ENCODE data around the gene ANKRD42. TPM values are rescaled to one million over a fixed set of nuclear protein-coding genes. Genes with fewer than 3 reads are reported as not detected.
A peak's percentile ranks its signal among the peaks of the same experiment; 100 is the strongest.

ANKRD42 gene
- polyA plus RNA-seq (ENCODE audit: insufficient read length), result 5.7 TPM

- DNase-seq (ENCODE audit: low read depth), result peak; percentile 95
Observed at GRCh38 chr11:83193315-83194280, at the start of gene ANKRD42. TSS of gene ANKRD42 (plus strand) at chr11:83193712. CDS start at chr11:83194671, 959 bp downstream.

DNA sequence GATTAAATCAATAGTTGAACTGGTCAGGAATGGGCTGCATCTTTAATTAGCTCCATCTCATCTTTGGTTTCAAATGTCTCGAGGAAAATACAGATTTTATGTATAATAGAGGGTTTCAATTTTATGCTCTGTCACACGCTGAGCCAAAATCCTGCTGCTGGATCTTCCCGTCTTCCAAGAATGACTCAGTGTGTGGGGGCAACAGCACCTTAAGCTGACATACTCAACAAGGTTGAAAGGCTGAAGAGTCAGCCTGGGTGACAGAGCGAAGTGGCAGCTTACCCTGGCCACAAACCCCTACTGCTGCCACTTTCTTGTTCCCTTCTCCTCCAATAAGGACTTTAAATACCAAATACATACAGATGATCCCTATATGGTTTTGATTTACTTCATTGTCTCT lies 45.6 kb upstream of the ANKRD42 start:
- DNase-seq (ENCODE audit: low read depth), result no peak

GRCh38 chr11:83150450-83150849 lies 43.1 kb upstream of the ANKRD42 start:
- DNase-seq (ENCODE audit: low read depth), result no peak

- DNase-seq (ENCODE audit: low read depth), result no peak
Observed at GRCh38 chr11:83151274-83151977, 42.1 kb upstream of the ANKRD42 start.

- DNase-seq (ENCODE audit: low read depth), result no peak
Observed at GRCh38 chr11:83152264-83152663, 41.2 kb upstream of the ANKRD42 start.

- no peak for DNase-seq (ENCODE audit: low read depth)
Observed at GRCh38 chr11:83153764-83154163, 39.7 kb upstream of the ANKRD42 start.

GRCh38 chr11:83156144-83156995 lies 37.1 kb upstream of the ANKRD42 start:
- peak; percentile 100 for DNase-seq (ENCODE audit: low read depth)

DNA sequence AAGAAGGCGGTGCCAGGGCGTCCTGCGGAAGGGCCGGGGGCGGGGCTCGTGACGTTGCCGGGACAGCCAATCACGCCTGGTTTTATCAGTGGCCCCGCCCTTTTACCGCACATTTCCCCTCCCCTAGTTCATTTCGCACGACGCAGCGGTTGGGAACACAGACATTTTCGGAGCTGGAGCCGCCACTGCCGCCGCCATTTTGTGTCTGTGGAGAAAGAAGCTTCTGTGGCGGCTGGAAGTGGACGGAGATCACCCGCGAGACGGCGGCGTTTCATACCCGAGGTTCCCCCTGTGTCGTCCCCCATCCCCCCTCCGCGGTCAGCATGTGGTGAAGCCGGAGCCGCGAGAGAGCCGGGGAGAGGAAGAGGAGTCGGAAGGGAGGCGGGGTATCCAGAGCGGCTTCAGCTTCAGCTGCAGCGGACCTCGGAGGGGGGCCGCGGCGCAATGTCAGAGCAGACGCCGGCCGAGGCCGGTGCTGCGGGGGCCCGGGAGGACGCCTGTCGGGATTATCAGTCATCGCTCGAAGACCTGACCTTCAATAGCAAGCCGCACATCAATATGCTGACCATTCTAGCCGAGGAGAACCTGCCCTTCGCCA lies 36.4 kb upstream of the ANKRD42 start, which contains the start of gene PCF11:
PCF11 (plus strand) TSS at position 136 of the 598 bp plus-strand sequence; CDS start at position 445, 309 bp downstream.
- DNase-seq (ENCODE audit: low read depth), result no peak

DNA sequence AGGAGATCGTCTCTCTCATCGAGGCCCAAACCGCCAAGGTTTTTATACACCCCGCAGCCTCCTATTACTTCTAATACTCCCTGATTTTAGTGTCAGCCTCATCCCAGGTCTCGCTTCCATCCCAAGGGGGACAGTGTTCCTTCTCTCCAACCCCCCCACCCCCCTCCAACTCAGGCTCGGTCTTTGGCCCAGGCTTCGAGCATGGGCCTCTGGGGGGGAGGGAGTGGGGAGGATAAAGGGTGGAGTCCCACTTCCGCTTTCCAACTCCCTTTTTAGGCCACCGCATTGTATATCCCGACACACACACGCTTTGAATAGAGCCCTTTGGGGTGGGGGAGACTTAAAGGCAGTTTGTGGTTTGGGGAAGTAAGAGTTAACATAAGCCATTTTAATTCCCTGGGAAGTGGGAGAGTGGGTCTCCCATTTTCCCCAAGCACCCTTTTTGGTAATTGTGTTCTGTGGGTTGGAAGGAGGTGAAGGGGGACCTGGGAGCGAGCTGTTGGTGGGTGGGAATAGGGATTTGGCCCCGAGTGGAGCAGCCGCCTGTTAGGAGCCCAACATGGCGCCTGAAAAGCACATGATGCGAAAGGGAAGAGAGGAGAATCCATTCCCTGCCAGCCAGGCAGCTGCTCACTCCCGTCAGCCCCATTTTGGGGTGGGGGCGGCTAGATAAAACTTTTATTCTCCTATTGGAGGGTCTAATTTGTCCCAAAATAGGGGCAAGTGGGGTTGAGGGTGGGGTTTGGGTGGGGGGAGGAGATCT lies 35.7 kb upstream of the ANKRD42 start:
- DNase-seq (ENCODE audit: low read depth), result peak; percentile 47

- no peak for DNase-seq (ENCODE audit: low read depth)
Observed at GRCh38 chr11:83158357-83158786, 35.1 kb upstream of the ANKRD42 start.

DNA sequence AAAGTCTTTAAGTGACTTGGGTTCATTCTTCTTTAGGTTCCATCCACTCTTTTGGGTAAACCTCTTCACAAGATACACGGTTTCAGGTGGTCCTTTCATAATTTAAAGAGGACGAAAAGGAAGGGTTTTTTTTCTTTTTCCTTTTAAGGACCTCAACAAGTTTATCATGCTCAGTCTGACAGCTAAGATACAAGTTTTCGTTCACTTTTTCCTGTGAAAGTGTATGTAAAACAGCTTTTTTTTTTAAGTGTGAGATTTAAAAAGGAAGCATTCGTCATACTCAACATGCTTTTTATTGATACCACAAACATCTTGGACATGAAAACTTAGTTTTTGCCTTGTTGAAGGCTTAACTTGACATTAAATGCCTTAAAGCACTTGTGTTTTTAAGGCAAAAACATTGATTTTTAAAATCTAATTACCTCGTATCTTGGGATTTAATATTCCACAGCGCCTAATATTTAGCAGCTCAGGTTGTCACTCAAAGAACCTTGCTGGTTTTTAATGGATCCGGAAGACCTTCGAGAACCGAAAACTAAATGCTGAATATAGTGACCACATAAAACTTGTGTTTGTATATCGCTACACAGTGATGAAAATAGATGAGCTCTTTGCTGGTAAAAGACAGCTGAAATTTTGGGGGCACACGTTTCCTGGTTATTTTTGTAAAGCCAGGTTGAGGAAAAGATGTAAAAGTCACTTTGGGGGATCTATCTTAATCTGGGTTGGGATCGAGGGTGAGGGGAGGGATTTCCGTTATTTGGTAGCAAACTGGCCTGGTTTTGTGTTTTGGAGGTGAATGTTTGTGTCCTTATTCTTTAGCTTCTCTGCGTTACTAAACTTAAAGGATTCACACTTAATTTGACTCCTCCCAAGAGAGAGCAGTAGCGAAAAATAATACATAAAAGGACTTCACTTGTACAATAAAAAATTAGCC lies 34.3 kb upstream of the ANKRD42 start:
- DNase-seq (ENCODE audit: low read depth), result no peak

DNA sequence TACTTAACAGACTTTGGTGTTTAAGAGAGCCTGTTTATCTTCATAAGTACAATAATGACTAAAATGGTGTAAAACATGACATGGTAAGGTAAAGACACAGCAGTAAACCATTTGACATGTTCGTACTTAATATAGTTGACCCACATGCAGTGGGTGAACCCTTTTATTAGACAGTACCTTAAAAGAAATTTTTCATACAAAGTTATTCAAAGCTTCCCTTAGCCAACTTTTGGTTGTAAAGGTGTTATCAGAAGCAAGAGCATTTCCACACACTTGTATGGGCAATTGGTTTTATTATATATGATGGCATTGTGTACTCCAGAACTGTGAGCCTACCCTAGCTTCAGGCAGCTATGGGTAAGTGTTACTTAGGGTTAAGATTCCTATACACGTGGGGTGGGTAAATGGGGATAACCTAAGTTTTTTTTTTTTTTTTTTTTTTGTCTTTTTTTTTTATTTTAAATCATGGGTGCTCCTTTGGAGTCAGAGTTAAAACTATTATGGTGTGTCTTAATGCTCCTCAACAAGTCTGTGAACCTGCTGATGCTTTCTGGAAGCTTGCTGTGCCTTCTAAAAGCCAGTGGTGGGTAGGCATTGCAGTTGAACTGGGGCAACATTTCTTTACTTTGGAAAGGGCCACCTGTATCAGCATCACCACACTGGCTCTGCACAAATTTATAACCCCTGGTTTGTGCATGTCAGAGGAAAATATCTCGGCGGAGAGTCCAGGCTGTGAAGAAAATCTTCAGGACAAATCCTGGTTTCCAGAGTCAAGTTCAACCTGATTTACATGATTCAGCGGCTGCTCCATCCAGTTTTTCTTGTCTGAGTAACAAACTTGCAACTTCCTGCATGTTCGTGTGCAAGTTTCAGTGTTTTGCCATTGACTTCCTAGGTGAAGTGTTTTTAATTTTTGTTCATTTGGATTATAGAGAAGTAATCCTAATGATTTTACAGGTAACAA lies 33.3 kb upstream of the ANKRD42 start:
- DNase-seq (ENCODE audit: low read depth), result no peak

DNA sequence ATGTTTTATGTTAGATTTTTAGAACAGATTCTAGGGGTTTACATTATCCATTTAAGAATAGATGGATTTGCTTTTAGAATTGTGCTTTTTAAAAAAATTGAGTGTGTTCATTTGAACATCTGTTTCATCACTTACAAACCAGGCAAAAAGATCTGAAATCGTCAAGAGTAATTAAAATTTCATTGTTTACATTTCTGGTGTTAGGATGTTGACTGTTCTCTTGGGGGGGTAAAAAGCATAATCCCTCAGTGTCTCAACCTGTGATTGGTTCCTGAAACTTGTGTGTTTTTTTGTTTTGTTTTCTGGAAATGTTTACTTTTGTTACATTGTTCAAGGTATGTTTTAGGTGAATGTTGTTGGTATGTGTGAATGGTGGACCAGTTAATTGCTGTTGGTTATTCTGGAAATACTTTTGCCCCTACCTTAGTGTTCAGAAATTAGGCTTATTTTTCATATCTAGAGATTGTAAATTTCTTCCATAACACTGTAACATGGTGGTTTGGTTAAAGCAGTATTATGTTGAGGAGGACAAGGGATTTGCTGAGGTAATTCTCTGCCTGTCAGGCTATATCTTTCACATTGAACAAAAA lies 31.8 kb upstream of the ANKRD42 start:
- no peak for DNase-seq (ENCODE audit: low read depth)

- no peak for DNase-seq (ENCODE audit: low read depth)
Observed at GRCh38 chr11:83162377-83162776, 31.1 kb upstream of the ANKRD42 start.

GRCh38 chr11:83166193-83166866 lies 27.2 kb upstream of the ANKRD42 start:
- no peak for DNase-seq (ENCODE audit: low read depth)

DNA sequence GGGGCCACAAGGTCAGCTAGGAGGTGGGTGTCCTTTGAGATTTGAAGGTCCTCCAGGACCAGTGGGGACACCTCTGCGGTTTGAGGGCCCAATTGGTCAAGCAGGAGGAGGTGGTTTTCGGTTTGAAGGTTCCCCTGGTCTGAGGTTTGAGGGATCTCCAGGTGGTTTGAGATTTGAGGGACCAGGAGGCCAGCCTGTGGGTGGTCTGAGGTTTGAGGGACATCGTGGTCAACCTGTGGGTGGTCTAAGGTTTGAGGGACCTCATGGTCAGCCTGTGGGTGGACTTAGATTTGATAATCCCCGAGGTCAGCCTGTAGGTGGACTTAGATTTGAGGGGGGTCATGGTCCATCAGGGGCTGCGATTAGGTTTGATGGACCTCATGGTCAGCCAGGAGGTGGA lies 24.8 kb upstream of the ANKRD42 start:
- no peak for DNase-seq (ENCODE audit: low read depth)

DNA sequence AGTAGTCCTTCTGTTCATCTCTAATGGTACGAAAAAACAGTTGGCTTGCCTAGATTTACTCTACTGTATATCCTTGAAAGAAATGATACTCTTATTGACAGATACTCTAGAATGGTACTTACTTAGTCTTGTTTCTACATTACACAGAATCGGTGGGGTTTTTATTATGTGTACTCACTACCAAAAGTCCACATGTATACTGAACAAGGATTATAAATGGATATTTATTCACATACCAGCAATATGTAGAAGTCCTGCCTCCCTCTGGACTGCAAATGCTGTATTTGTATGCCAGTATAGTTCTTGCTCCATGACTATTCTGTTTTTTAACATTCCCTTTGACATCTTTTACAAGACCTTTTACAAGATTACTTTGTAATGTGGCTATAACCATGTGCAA lies 22.6 kb upstream of the ANKRD42 start:
- DNase-seq (ENCODE audit: low read depth), result no peak
